ENCODE data around the gene OBSCN.

OBSCN gene

GRCh38 chr1:228295201-228295600, 87.4 kb downstream of the OBSCN start:
- no peak for ATAC-seq (replicated peaks)
- H3K36me3 Mint-ChIP-seq (ENCODE audit: insufficient read depth) = no peaks in the 10 kb centered on the region
- H3K4me1 Mint-ChIP-seq (ENCODE audit: low read depth in 2 of 2) = peaks cover 0 to 5% of the 10 kb centered on the region in 2 donors
- H3K4me3 Mint-ChIP-seq = no peak overlapping the region
- no peak for DNase-seq
- H3K27me3 Mint-ChIP-seq = no peaks in the 10 kb centered on the region
- no peak overlapping the region for H3K27ac Mint-ChIP-seq
- H3K9me3 Mint-ChIP-seq = peaks cover 2 to 12% of the 10 kb centered on the region in 2 donors

GRCh38 chr1:228295981-228296380, 88.1 kb downstream of the OBSCN start:
- H3K27me3 Mint-ChIP-seq = no peaks in the 10 kb centered on the region
- peaks cover 2 to 16% of the 10 kb centered on the region in 2 donors for H3K9me3 Mint-ChIP-seq
- no peak overlapping the region for H3K4me3 Mint-ChIP-seq
- no peak overlapping the region for H3K27ac Mint-ChIP-seq
- no peak for ATAC-seq (replicated peaks)
- DNase-seq = no peak
- no peaks in the 10 kb centered on the region for H3K36me3 Mint-ChIP-seq (ENCODE audit: insufficient read depth)
- H3K4me1 Mint-ChIP-seq (ENCODE audit: low read depth in 2 of 2) = peaks cover 0 to under 1% of the 10 kb centered on the region in 2 donors

- Mint-ChIP-seq H3K27me3 (no peaks in the 10 kb centered on the region), H3K9me3 (peaks cover 3 to 29% of the 10 kb centered on the region in 2 donors), H3K27ac (no peak overlapping the region), H3K36me3 (ENCODE audit: insufficient read depth) (no peaks in the 10 kb centered on the region), H3K4me3 (no peak overlapping the region), H3K4me1 (ENCODE audit: low read depth in 2 of 2) (no peaks in the 10 kb centered on the region)
- DNase-seq = no peak
- ATAC-seq (replicated peaks) = no peak
These were observed 89.4 kb downstream of the OBSCN start for GRCh38 chr1:228297242-228297641.

GRCh38 chr1:228297822-228298221, 90.0 kb downstream of the OBSCN start:
- DNase-seq (no peak), ATAC-seq (replicated peaks) (no peak)
- H3K9me3 Mint-ChIP-seq = peaks cover 8 to 34% of the 10 kb centered on the region in 2 donors
- H3K4me1 Mint-ChIP-seq (ENCODE audit: low read depth in 2 of 2) = no peaks in the 10 kb centered on the region
- peak overlapping the region in 1 of 2 donors; percentile 8 for H3K27ac Mint-ChIP-seq
- no peak overlapping the region for H3K4me3 Mint-ChIP-seq
- H3K27me3 Mint-ChIP-seq = no peaks in the 10 kb centered on the region
- no peaks in the 10 kb centered on the region for H3K36me3 Mint-ChIP-seq (ENCODE audit: insufficient read depth)

GRCh38 chr1:228298471-228298870, 90.6 kb downstream of the OBSCN start:
- Mint-ChIP-seq H3K4me1 (ENCODE audit: low read depth in 2 of 2) (no peaks in the 10 kb centered on the region), H3K4me3 (no peak overlapping the region), H3K27me3 (no peaks in the 10 kb centered on the region), H3K27ac (no peak overlapping the region), H3K9me3 (peaks cover 11 to 41% of the 10 kb centered on the region in 2 donors), H3K36me3 (ENCODE audit: insufficient read depth) (no peaks in the 10 kb centered on the region)
- ATAC-seq (replicated peaks) (no peak), DNase-seq (no peak)

- ATAC-seq (replicated peaks) (no peak), DNase-seq (no peak)
- Mint-ChIP-seq H3K36me3 (ENCODE audit: insufficient read depth) (no peaks in the 10 kb centered on the region), H3K27me3 (no peaks in the 10 kb centered on the region), H3K4me1 (ENCODE audit: low read depth in 2 of 2) (no peaks in the 10 kb centered on the region), H3K27ac (no peak overlapping the region), H3K9me3 (peaks cover 14 to 41% of the 10 kb centered on the region in 2 donors), H3K4me3 (no peak overlapping the region)
These were observed 91.4 kb downstream of the OBSCN start for GRCh38 chr1:228299211-228299610.

GRCh38 chr1:228299901-228300300, 92.1 kb downstream of the OBSCN start:
- H3K36me3 Mint-ChIP-seq (ENCODE audit: insufficient read depth) = no peaks in the 10 kb centered on the region

GRCh38 chr1:228302086-228302485, 94.2 kb downstream of the OBSCN start:
- no peak overlapping the region for H3K27ac Mint-ChIP-seq
- no peaks in the 10 kb centered on the region for H3K27me3 Mint-ChIP-seq
- peaks cover 14 to 38% of the 10 kb centered on the region in 2 donors for H3K9me3 Mint-ChIP-seq
- H3K36me3 Mint-ChIP-seq (ENCODE audit: insufficient read depth) = no peaks in the 10 kb centered on the region
- ATAC-seq (replicated peaks) = no peak
- H3K4me3 Mint-ChIP-seq = no peak overlapping the region
- no peak for DNase-seq
- H3K4me1 Mint-ChIP-seq (ENCODE audit: low read depth in 2 of 2) = no peaks in the 10 kb centered on the region

More at GRCh38 chr1:228299901-228300300, 92.1 kb downstream of the OBSCN start:
- no peak overlapping the region for H3K27ac Mint-ChIP-seq
- ATAC-seq (replicated peaks) (no peak), DNase-seq (no peak)
- no peaks in the 10 kb centered on the region for H3K4me1 Mint-ChIP-seq (ENCODE audit: low read depth in 2 of 2)
- no peaks in the 10 kb centered on the region for H3K27me3 Mint-ChIP-seq
- H3K4me3 Mint-ChIP-seq = no peak overlapping the region
- H3K9me3 Mint-ChIP-seq = peaks cover 14 to 41% of the 10 kb centered on the region in 2 donors

- no peak overlapping the region for H3K27ac Mint-ChIP-seq
- H3K36me3 Mint-ChIP-seq (ENCODE audit: insufficient read depth) = no peaks in the 10 kb centered on the region
- no peak for DNase-seq
- ATAC-seq (replicated peaks) = no peak
- H3K4me3 Mint-ChIP-seq = no peak overlapping the region
- H3K4me1 Mint-ChIP-seq (ENCODE audit: low read depth in 2 of 2) = no peaks in the 10 kb centered on the region
- H3K27me3 Mint-ChIP-seq = peaks cover 0 to 2% of the 10 kb centered on the region in 2 donors
- peaks cover 14 to 29% of the 10 kb centered on the region in 2 donors for H3K9me3 Mint-ChIP-seq
These were observed 95.8 kb downstream of the OBSCN start for GRCh38 chr1:228303596-228303995.

GRCh38 chr1:228304225-228304624, 96.4 kb downstream of the OBSCN start:
- peaks cover 14 to 29% of the 10 kb centered on the region in 2 donors for H3K9me3 Mint-ChIP-seq
- no peak for DNase-seq
- H3K4me3 Mint-ChIP-seq = no peak overlapping the region
- H3K36me3 Mint-ChIP-seq (ENCODE audit: insufficient read depth) = no peaks in the 10 kb centered on the region
- no peak for ATAC-seq (replicated peaks)
- peaks cover 0 to 6% of the 10 kb centered on the region in 2 donors for H3K27me3 Mint-ChIP-seq
- H3K4me1 Mint-ChIP-seq (ENCODE audit: low read depth in 2 of 2) = no peaks in the 10 kb centered on the region
- H3K27ac Mint-ChIP-seq = no peak overlapping the region

- no peak for DNase-seq
- Mint-ChIP-seq H3K9me3 (peaks cover 14 to 29% of the 10 kb centered on the region in 2 donors), H3K4me1 (ENCODE audit: low read depth in 2 of 2) (no peaks in the 10 kb centered on the region), H3K36me3 (ENCODE audit: insufficient read depth) (no peaks in the 10 kb centered on the region), H3K27ac (no peak overlapping the region), H3K27me3 (peaks cover 0 to 6% of the 10 kb centered on the region in 2 donors), H3K4me3 (no peak overlapping the region)
- no peak for ATAC-seq (replicated peaks)
These were observed 97.0 kb downstream of the OBSCN start for GRCh38 chr1:228304766-228305395.

- no peaks in the 10 kb centered on the region for H3K4me1 Mint-ChIP-seq (ENCODE audit: low read depth in 2 of 2)
- H3K36me3 Mint-ChIP-seq (ENCODE audit: insufficient read depth) = no peaks in the 10 kb centered on the region
- no peak overlapping the region for H3K27ac Mint-ChIP-seq
- H3K4me3 Mint-ChIP-seq = no peak overlapping the region
- ATAC-seq (replicated peaks) = no peak
- H3K9me3 Mint-ChIP-seq = peaks cover 12 to 28% of the 10 kb centered on the region in 2 donors
- peaks cover 0 to 6% of the 10 kb centered on the region in 2 donors for H3K27me3 Mint-ChIP-seq
- no peak for DNase-seq
These were observed 97.9 kb downstream of the OBSCN start for GRCh38 chr1:228305721-228306152.

- ATAC-seq (replicated peaks) (no peak), DNase-seq (no peak)
- H3K36me3 Mint-ChIP-seq (ENCODE audit: insufficient read depth) = no peaks in the 10 kb centered on the region
- H3K27ac Mint-ChIP-seq = no peak overlapping the region
- peaks cover 12 to 20% of the 10 kb centered on the region in 2 donors for H3K9me3 Mint-ChIP-seq
- H3K4me3 Mint-ChIP-seq = no peak overlapping the region
- no peaks in the 10 kb centered on the region for H3K4me1 Mint-ChIP-seq (ENCODE audit: low read depth in 2 of 2)
- H3K27me3 Mint-ChIP-seq = peaks cover 0 to 6% of the 10 kb centered on the region in 2 donors
These were observed 98.7 kb downstream of the OBSCN start for GRCh38 chr1:228306275-228307217.
